Activated naive CD4-positive, alpha-beta T cell treated with anti-CD3 and anti-CD28 coated beads, Interleukin-2, amount 50 U/mL, for 72 hours (primary cell): ENCODE measurements around the gene MAML3. TPM values are rescaled to one million over a fixed set of nuclear protein-coding genes. Genes with fewer than 3 reads are reported as not detected.
A peak's percentile ranks its signal among the peaks of the same experiment; 100 is the strongest.
"Not testable (repeated sequence)": the region's sequence is repeated elsewhere in the genome, so short reads cannot be mapped to it uniquely, and the experiment has no call there.

Source experiments
- ATAC-seq, 2 donors: fragments of 150-1000 bp; cut with Tn5 transposase; 2 replicates each; pipeline ENCODE4 v1.10.0; 2021; ENCODE audit warnings: mild to moderate bottlenecking in 2 of 2, moderate library complexity in 2 of 2
- DNase-seq, 2 donors: peaks; one replicate each; pipeline ENCODE4 v3.0.0; 2021 to 2022; ENCODE audit warnings: low spot score in 2 of 2
- H3K27ac Mint-ChIP-seq, 2 donors: one replicate each; pipeline ENCODE4 v1.8.0; 2022; ENCODE audit warnings: mild to moderate bottlenecking in 2 of 2, mixed read lengths in 2 of 2
- H3K36me3 Mint-ChIP-seq, 2 donors: one replicate each; pipeline ENCODE4 v1.8.0; 2022; ENCODE audit warnings: mixed read lengths in 2 of 2
- H3K9me3 Mint-ChIP-seq, 2 donors: one replicate each; pipeline ENCODE4 v1.8.0; 2022; ENCODE audit warnings: mixed read lengths in 2 of 2
- total RNA-seq, 2 donors: library from RNA; stranded (reverse); gene quantifications; one replicate each; pipeline ENCODE4 v1.2.3, GENCODE V29; 2022

The MAML3 gene
- total RNA-seq, 2 donors from 2014 or later: 0.70 to 1.0 TPM

DNA sequence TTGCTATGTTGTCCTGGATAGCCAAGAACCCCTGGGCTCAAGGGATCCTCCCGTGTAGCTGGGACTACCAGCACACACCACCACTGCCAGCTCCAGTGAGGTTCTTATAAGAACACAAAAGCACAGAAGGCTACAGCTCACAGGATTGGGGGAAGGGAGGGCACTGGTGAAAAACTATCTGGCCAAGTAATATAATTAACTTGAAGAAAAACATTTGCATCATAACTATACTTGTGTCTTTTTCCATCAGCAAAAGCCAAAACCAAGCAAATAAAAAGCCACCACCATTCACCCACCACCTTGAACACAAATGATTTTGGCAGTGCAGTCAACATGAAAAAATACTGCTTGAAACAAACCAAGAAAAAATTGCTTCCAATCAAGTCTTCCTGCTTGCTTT is 188.2 kb downstream of the MAML3 start:
- Mint-ChIP-seq H3K9me3 (no peaks in the 10 kb centered on the region), H3K36me3 (no peaks in the 10 kb centered on the region), H3K27ac (no peak overlapping the region)
- no peak for ATAC-seq
- DNase-seq: no peak

DNA sequence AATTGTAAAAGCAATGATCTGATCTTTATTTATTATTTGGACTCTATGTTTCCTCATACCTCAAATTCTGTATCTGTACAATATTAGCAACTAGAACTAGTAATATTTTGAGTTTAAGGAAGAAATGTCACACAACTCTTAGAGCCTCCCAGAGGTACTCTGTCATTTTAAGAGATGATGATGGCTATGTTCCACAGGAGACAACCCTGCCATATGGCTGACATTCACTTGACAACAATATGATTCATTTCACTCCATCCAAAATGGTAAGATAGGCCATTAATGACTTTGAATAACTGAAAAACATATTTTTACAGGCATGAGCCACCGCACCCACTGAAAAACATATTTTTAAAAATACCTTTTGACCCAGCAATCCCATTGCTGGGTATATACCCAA is 190.3 kb downstream of the MAML3 start:
- Mint-ChIP-seq H3K27ac (no peak overlapping the region), H3K36me3 (no peaks in the 10 kb centered on the region), H3K9me3 (no peaks in the 10 kb centered on the region)
- DNase-seq (no peak), ATAC-seq (no peak)

DNA sequence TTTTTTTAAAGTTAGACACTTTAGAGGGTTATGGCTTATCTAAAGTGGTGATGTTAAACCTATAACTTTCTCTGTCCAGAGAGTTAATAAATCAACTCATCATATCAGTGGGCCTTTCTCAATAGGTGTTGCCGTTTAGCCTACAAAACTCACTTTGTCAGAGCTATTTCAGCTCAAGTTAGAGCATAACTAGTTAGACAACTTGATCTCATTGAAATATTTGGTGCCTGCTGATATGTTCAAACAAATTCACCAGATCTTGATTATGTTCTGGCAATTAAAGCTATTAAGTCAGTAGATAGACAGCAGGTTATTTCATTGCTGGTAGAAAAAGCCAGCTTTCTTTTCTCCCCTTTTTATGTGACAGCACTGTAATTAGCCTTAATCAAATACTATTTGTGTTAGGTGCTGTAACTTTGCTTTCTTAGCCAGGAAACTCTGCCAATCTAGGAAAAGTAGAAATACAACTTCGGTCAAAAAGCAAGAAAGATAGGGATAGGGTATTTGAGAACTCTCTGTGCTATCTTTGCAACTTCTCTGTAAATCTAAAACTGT is 191.8 kb downstream of the MAML3 start:
- H3K36me3 Mint-ChIP-seq: no peaks in the 10 kb centered on the region
- H3K9me3 Mint-ChIP-seq: no peaks in the 10 kb centered on the region
- no peak for ATAC-seq
- no peak overlapping the region for H3K27ac Mint-ChIP-seq
- no peak for DNase-seq

- Mint-ChIP-seq H3K36me3 (no peaks in the 10 kb centered on the region), H3K9me3 (no peaks in the 10 kb centered on the region), H3K27ac (no peak overlapping the region)
- no peak for DNase-seq
- no peak for ATAC-seq
These were observed 192.5 kb downstream of the MAML3 start for GRCh38 chr4:139961344-139961946.

- Mint-ChIP-seq H3K27ac (no peak overlapping the region), H3K9me3 (no peaks in the 10 kb centered on the region), H3K36me3 (no peaks in the 10 kb centered on the region)
- DNase-seq (no peak), ATAC-seq (no peak)
These were observed 194.6 kb downstream of the MAML3 start for GRCh38 chr4:139959396-139959795.

DNA sequence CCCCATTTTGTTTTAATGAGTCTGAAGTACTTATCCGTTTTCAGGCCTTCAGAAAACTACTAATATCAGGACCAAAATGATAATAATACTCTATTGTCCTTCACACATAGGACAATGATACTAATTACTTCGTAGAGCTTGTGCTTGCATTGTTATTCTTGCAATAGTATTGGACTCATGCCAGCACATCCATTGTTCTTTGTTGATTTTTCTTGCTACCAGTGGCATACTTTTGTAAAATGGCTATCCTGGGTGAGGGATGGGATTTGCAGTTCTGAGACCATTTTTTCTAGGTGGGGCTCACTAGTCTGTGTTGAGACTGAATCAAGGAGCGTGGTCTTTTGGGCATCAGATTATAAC is 195.3 kb downstream of the MAML3 start:
- H3K36me3 Mint-ChIP-seq: no peaks in the 10 kb centered on the region
- no peaks in the 10 kb centered on the region for H3K9me3 Mint-ChIP-seq
- no peak for DNase-seq
- ATAC-seq: no peak
- no peak overlapping the region for H3K27ac Mint-ChIP-seq

GRCh38 chr4:139957986-139958738 is 195.8 kb downstream of the MAML3 start:
- no peak for ATAC-seq
- H3K36me3 Mint-ChIP-seq: no peaks in the 10 kb centered on the region
- H3K9me3 Mint-ChIP-seq: no peaks in the 10 kb centered on the region
- no peak overlapping the region for H3K27ac Mint-ChIP-seq
- DNase-seq: no peak

DNA sequence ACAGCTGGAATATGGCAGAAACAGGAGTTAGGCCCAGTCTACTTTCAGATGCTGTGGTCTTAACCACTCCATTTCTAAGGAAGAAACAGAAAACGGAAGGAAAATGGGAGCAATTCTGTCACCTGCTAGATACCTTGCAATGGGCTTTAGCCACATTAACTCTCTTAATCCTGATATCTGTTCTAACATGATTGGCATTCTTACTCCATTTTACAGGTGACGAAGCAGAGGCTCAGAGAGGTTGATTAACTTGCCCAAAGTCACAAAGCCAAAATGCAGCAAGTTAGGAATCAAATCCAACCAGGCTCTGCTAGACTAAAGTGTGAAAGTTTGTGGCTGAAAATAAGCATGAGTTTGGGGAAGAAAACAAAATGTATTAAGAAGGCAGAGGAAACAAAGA is 196.9 kb downstream of the MAML3 start:
- ATAC-seq: no peak
- no peak for DNase-seq

GRCh38 chr4:139956507-139957017 is 197.4 kb downstream of the MAML3 start:
- DNase-seq (no peak), ATAC-seq (no peak)
- Mint-ChIP-seq H3K9me3 (no peaks in the 10 kb centered on the region), H3K27ac (no peak overlapping the region), H3K36me3 (no peaks in the 10 kb centered on the region)

More for the DNA sequence above, 196.9 kb downstream of the MAML3 start:
- Mint-ChIP-seq H3K27ac (no peak overlapping the region), H3K9me3 (no peaks in the 10 kb centered on the region), H3K36me3 (no peaks in the 10 kb centered on the region)

DNA sequence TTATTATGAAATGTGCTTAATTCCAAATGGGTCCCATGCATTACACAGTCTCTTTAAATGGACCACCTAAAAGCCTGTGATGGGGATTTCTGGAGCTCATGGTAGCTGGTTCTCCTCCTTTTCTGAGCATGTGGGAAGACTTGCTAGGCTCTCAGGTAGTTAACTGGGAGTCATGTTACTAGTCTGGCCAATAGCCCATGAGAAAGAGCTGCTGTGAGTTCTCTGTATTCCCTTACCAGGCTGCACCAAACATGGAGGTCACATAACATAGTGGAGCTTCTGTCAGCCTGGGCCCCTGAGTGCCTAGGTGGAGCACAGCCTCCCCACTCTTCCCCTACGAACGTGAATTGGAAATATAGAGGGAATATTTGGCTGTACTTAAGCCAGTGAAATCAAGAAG is 198.4 kb downstream of the MAML3 start:
- no peak for ATAC-seq
- Mint-ChIP-seq H3K9me3 (no peaks in the 10 kb centered on the region), H3K36me3 (peaks cover 0 to under 1% of the 10 kb centered on the region in 2 donors), H3K27ac (no peak overlapping the region)
- no peak for DNase-seq

DNA sequence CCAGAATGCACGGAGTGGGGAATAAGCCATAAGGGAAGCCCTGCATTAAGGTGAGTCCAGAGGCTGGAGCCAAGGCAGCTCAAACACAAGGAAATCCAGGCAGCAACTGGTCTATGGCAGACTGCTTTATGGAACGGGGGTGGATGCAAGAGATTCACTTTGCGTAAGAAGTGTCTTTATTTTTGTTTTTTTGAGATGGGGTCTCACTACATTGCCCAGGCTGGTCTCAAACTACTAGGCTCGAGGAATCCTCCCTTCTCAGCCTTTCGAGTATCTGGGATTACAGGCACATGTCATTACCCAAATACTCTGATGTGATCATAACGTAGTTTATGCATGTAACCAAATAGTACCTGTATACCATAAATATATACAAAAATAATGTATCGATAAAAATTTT is 199.5 kb downstream of the MAML3 start:
- H3K36me3 Mint-ChIP-seq: peaks cover 0 to 6% of the 10 kb centered on the region in 2 donors
- no peak overlapping the region for H3K27ac Mint-ChIP-seq
- no peaks in the 10 kb centered on the region for H3K9me3 Mint-ChIP-seq
- ATAC-seq (no peak), DNase-seq (no peak)

DNA sequence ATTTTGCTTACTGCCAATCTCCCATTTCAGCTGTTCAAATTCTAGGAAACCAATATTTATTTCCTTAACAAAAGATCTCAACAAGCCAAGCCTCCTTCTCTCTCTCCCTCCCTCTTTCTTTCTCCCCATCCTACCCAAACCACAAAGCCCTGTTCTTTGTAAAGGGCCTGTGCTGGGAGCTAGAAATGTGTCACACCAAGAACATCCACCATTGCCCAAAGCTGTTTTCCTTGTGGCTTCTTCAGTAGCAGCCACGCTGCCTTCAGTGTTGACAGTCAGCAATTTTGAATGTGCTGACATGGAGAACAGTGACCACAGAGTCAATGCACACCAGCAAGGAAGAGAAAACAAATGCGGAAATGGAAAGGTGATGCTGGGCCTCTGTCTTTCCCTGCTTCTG is 203.0 kb downstream of the MAML3 start:
- peak overlapping the region; percentile 72 to 81 for H3K27ac Mint-ChIP-seq
- peaks cover 0 to 6% of the 10 kb centered on the region in 2 donors for H3K36me3 Mint-ChIP-seq
- H3K9me3 Mint-ChIP-seq: no peaks in the 10 kb centered on the region
- ATAC-seq (peak; percentile 71 to 84), DNase-seq (peak in 1 of 2 donors; percentile 38)

DNA sequence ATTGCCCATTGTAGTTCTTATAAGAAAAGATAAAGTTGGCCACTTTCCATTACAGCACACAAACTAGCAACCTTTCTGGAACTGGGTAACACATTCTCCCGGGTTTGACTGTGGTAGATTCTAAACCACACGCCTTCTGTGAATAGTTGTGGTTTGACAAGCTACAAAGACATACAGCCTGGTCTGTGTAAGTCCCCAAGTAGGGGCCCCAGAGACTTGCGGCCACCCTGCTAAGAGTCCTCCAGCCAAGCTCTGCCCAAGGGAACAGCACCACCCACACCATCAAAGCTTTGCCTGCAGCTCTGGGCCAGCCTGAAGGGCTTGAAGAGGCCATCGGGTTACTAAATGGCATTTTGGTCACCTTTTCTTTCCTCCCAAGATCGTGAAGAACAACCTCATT is 203.4 kb downstream of the MAML3 start:
- DNase-seq (peak; percentile 50 to 70), ATAC-seq (peak; percentile 93 to 95)
- H3K36me3 Mint-ChIP-seq: peaks cover 0 to 6% of the 10 kb centered on the region in 2 donors
- no peaks in the 10 kb centered on the region for H3K9me3 Mint-ChIP-seq
- H3K27ac Mint-ChIP-seq: peak overlapping the region; percentile 72 to 81

GRCh38 chr4:139944916-139945315 is 209.1 kb downstream of the MAML3 start:
- ATAC-seq, DNase-seq, H3K9me3 Mint-ChIP-seq, H3K36me3 Mint-ChIP-seq, H3K27ac Mint-ChIP-seq: not testable (repeated sequence)

- ATAC-seq (no peak), DNase-seq (no peak)
- Mint-ChIP-seq H3K36me3 (no peaks in the 10 kb centered on the region), H3K9me3 (no peaks in the 10 kb centered on the region), H3K27ac (no peak overlapping the region)
These were observed 210.7 kb downstream of the MAML3 start for GRCh38 chr4:139943277-139943676.

GRCh38 chr4:139942241-139942640 is 211.7 kb downstream of the MAML3 start:
- H3K36me3 Mint-ChIP-seq: no peaks in the 10 kb centered on the region
- ATAC-seq (no peak), DNase-seq (no peak)
- H3K27ac Mint-ChIP-seq: no peak overlapping the region
- H3K9me3 Mint-ChIP-seq: no peaks in the 10 kb centered on the region

GRCh38 chr4:139940600-139940999 is 213.4 kb downstream of the MAML3 start:
- no peak for DNase-seq
- Mint-ChIP-seq H3K27ac (no peak overlapping the region), H3K9me3 (no peaks in the 10 kb centered on the region), H3K36me3 (no peaks in the 10 kb centered on the region)
- ATAC-seq: no peak

DNA sequence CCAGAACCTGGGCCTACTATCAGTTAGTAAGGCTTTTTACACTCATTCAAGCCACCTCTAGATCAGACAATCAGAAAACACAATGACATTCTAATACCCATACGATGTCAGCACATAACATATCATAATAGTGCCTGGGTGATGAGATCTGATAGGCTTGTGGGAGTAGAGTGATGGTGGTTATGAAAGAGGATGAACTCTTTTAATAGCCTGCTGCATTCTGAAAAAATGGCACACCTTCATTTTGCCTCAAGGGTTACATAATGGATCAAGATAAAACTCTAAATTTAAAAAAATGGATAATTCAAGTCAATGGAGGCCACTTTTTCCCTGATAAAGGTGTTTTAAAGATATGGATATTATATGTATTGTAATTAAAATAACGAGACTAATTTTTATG is 215.6 kb downstream of the MAML3 start:
- H3K9me3 Mint-ChIP-seq: no peaks in the 10 kb centered on the region
- DNase-seq (no peak), ATAC-seq (no peak)
- H3K36me3 Mint-ChIP-seq: no peaks in the 10 kb centered on the region
- H3K27ac Mint-ChIP-seq: no peak overlapping the region
